H1 (cell line): ENCODE data around the gene SNX20. TPM values are rescaled to one million over a fixed set of nuclear protein-coding genes. Genes with fewer than 3 reads are reported as not detected.

Experiments used
- CTCF ChIA-PET: fragments of 300-600 bp; sonication (Branson Sonifier 250); formaldehyde crosslinking; loops from one replicate; lab custom pipeline; 2021; ENCODE audit not compliant: partially characterized antibody; lab: Charles Lee
- POLR2A ChIA-PET: fragments of 300-600 bp; sonication (Branson Sonifier 250); formaldehyde crosslinking; loops from one replicate; lab custom pipeline; 2021; ENCODE audit warnings: inconsistent platforms; ENCODE audit not compliant: partially characterized antibody; lab: Charles Lee
- DNase-seq, 2 experiments: peaks; one replicate each; pipeline versions ENCODE4 v3.0.0 to v3.0.0-alpha.2; 2010 to 2022; ENCODE audit warnings: low spot score in 2 of 2, low read depth in 1 of 2, mixed read lengths in 1 of 2
- FAIRE-seq: peaks from 2 replicates; lab custom pipeline; 2011; peaks lifted over from hg19 to GRCh38; lab: Jason Lieb, UNC
- H2AFZ ChIP-seq: 2 replicates; pipeline ENCODE4 v1.8.1; 2012; ENCODE audit warnings: low read length, inconsistent platforms
- H2AK5ac ChIP-seq: 2 replicates; pipeline ENCODE4 v1.6.1; 2013; ENCODE audit warnings: low read depth, low read length
- H2BK120ac ChIP-seq: replicated peaks from 2 replicates; pipeline ENCODE3; 2013; ENCODE audit warnings: low read depth, low read length, inconsistent platforms
- H2BK12ac ChIP-seq: 2 replicates; pipeline ENCODE4 v1.6.1; 2013; ENCODE audit warnings: low read depth, low read length
- H2BK15ac ChIP-seq: 2 replicates; pipeline ENCODE4 v1.6.1; 2013; ENCODE audit warnings: low read length
- H2BK20ac ChIP-seq: 2 replicates; pipeline ENCODE4 v1.6.1; 2013; ENCODE audit warnings: low read length
- H2BK5ac ChIP-seq: 2 replicates; pipeline ENCODE4 v1.6.1; 2013; ENCODE audit warnings: low read depth, low read length
- H3K14ac ChIP-seq: 2 replicates; pipeline ENCODE4 v1.6.1; 2013; ENCODE audit warnings: inconsistent platforms; ENCODE audit not compliant: insufficient read length
- H3K18ac ChIP-seq: 2 replicates; pipeline ENCODE4 v1.6.1; 2013; ENCODE audit warnings: low read length; ENCODE audit errors: extremely low read depth
- H3K23ac ChIP-seq: 2 replicates; pipeline ENCODE4 v1.6.1; 2013; ENCODE audit warnings: inconsistent platforms; ENCODE audit not compliant: insufficient read length
- H3K23me2 ChIP-seq: 2 replicates; pipeline ENCODE4 v1.6.1; 2013; ENCODE audit warnings: low read depth, low read length
- H3K27ac ChIP-seq: 2 replicates; pipeline ENCODE4 v1.6.1; 2011; ENCODE audit warnings: low read depth, low read length, inconsistent platforms
- H3K27me3 ChIP-seq, 4 experiments: replicated peaks in 1 of 4; 1 replicate in 1 of 4; 2 replicates in 3 of 4; pipeline versions ENCODE4 v1.6.1 to v1.8.1; 2011 to 2013; ENCODE audit warnings: low read length in 3 of 4, mild to moderate bottlenecking in 3 of 4, inconsistent platforms in 2 of 4, mixed read lengths in 2 of 4, moderate library complexity in 1 of 4; ENCODE audit not compliant: control insufficient read depth in 3 of 4, insufficient read depth in 3 of 4; ENCODE audit errors: extremely low read depth in 1 of 4
- H3K36me3 ChIP-seq, 4 experiments: 2 replicates each; pipeline versions ENCODE4 v1.6.1 to v1.8.1; 2011 to 2013; ENCODE audit warnings: mild to moderate bottlenecking in 4 of 4, low read length in 3 of 4, moderate library complexity in 2 of 4, control low read depth in 1 of 4, inconsistent platforms in 1 of 4; ENCODE audit not compliant: insufficient read depth in 4 of 4, control insufficient read depth in 2 of 4
- H3K4ac ChIP-seq: replicated peaks from 2 replicates; pipeline ENCODE3; 2013; ENCODE audit warnings: low read length, low read depth, mixed read lengths, inconsistent platforms; ENCODE audit not compliant: insufficient read length
- H3K4me1 ChIP-seq, 4 experiments: replicated peaks in 1 of 4; 1 replicate in 1 of 4; 2 replicates in 3 of 4; pipeline versions ENCODE4 v1.6.1 to v1.8.1; 2011 to 2013; ENCODE audit warnings: low read length in 3 of 4, inconsistent platforms in 2 of 4, mixed read lengths in 1 of 4; ENCODE audit not compliant: insufficient read depth in 4 of 4, control insufficient read depth in 3 of 4
- H3K4me2 ChIP-seq, 2 experiments: 2 replicates each; pipeline versions ENCODE4 v1.6.1 to v1.8.1; 2011 to 2013; ENCODE audit warnings: low read depth in 2 of 2, low read length in 2 of 2, control low read depth in 1 of 2, inconsistent platforms in 1 of 2, mild to moderate bottlenecking in 1 of 2; ENCODE audit not compliant: insufficient read depth in 1 of 2
- H3K4me3 ChIP-seq, 4 experiments: fragments of 200-600, 300-600 bp in 1 of 4; sonication (generic), shearing (Covaris generic), sonication (Bioruptor Twin) in 1 of 4; 2 replicates each; pipeline versions ENCODE4 v1.5.1 to v1.8.1; 2011 to 2016; ENCODE audit warnings: low read length in 4 of 4, low read depth in 3 of 4, control low read depth in 2 of 4, inconsistent platforms in 2 of 4, mild to moderate bottlenecking in 2 of 4, mixed read lengths in 1 of 4, moderate library complexity in 1 of 4; ENCODE audit not compliant: insufficient read depth in 2 of 4; ENCODE audit errors: extremely low read depth in 1 of 4
- H3K56ac ChIP-seq: replicated peaks from 2 replicates; pipeline ENCODE3; 2013; ENCODE audit warnings: low read depth, mild to moderate bottlenecking, mixed read lengths, low read length, inconsistent platforms; ENCODE audit not compliant: insufficient read length
- H3K79me1 ChIP-seq: 2 replicates; pipeline ENCODE4 v1.6.1; 2013; ENCODE audit warnings: low read depth, low read length, control low read depth
- H3K79me2 ChIP-seq, 2 experiments: 2 replicates each; pipeline versions ENCODE4 v1.6.1 to v1.8.1; 2012 to 2013; ENCODE audit warnings: low read length in 2 of 2, mild to moderate bottlenecking in 2 of 2, inconsistent platforms in 1 of 2; ENCODE audit not compliant: insufficient read depth in 2 of 2, control insufficient read depth in 1 of 2
- H3K9ac ChIP-seq, 4 experiments: replicated peaks in 1 of 4; 1 replicate in 1 of 4; 2 replicates in 3 of 4; pipeline versions ENCODE4 v1.6.1 to v1.8.1; 2011 to 2013; ENCODE audit warnings: low read depth in 3 of 4, low read length in 3 of 4, control low read depth in 2 of 4, mild to moderate bottlenecking in 2 of 4, moderate library complexity in 2 of 4, inconsistent platforms in 1 of 4; ENCODE audit errors: extremely low read depth in 1 of 4
- H3K9me3 ChIP-seq, 2 experiments: 2 replicates each; pipeline versions ENCODE4 v1.6.1 to v1.8.1; 2012 to 2013; ENCODE audit warnings: mild to moderate bottlenecking in 2 of 2, moderate library complexity in 2 of 2, control low read depth in 1 of 2, inconsistent platforms in 1 of 2, low read depth in 1 of 2, low read length in 1 of 2, mixed read lengths in 1 of 2; ENCODE audit not compliant: insufficient read depth in 2 of 2
- H4K20me1 ChIP-seq, 2 experiments: replicated peaks in 1 of 2; 2 replicates each; pipeline versions ENCODE3 to v1.8.1; 2011 to 2013; ENCODE audit warnings: inconsistent platforms in 2 of 2, low read length in 2 of 2, mild to moderate bottlenecking in 1 of 2; ENCODE audit not compliant: insufficient read depth in 2 of 2, control insufficient read depth in 1 of 2
- H4K5ac ChIP-seq: 2 replicates; pipeline ENCODE4 v1.6.1; 2013; ENCODE audit warnings: low read length, low read depth, mixed read lengths, inconsistent platforms; ENCODE audit not compliant: insufficient read length
- H4K8ac ChIP-seq: 2 replicates; pipeline ENCODE4 v1.8.0; 2013; ENCODE audit warnings: mild to moderate bottlenecking, moderate library complexity, low read length, inconsistent platforms; ENCODE audit not compliant: insufficient read depth; ENCODE audit errors: extremely low read depth
- H4K91ac ChIP-seq: replicated peaks from 2 replicates; pipeline ENCODE3; 2013; ENCODE audit warnings: low read length, mixed read lengths, inconsistent platforms; ENCODE audit not compliant: insufficient read length
- BACH1 ChIP-seq: IDR thresholded peaks from 2 replicates; pipeline ENCODE4 v1.6.1; 2012; ENCODE audit warnings: low read length, improper control_type of control experiment
- E2F6 ChIP-seq: IDR thresholded peaks from 2 replicates; pipeline ENCODE4 v1.6.1; 2012; ENCODE audit warnings: inconsistent platforms
- EP300 ChIP-seq, 2 experiments: IDR thresholded peaks; 1 replicate in 1 of 2; 2 replicates in 1 of 2; pipeline ENCODE4 v1.6.1; 2011 to 2012; ENCODE audit warnings: low read depth in 2 of 2, low read length in 2 of 2, mild to moderate bottlenecking in 2 of 2, borderline replicate concordance in 1 of 2, inconsistent platforms in 1 of 2, moderate library complexity in 1 of 2
- EZH2 ChIP-seq: fragments of 200-600 bp; sonication (generic); IDR thresholded peaks from 2 replicates; pipeline ENCODE4 v1.7.1; 2012; ENCODE audit warnings: low read depth, mild to moderate bottlenecking, moderate library complexity, low read length, inconsistent platforms; ENCODE audit not compliant: severe bottlenecking
- HDAC6 ChIP-seq: IDR thresholded peaks from one replicate; pipeline ENCODE4 v1.7.1; 2012; ENCODE audit warnings: low read depth, mild to moderate bottlenecking, inconsistent platforms, low read length, moderate library complexity
- JUND ChIP-seq: IDR thresholded peaks from 2 replicates; pipeline ENCODE4 v1.6.1; 2011; ENCODE audit warnings: mild to moderate bottlenecking, improper control_type of control experiment, low read length
- NRF1 ChIP-seq: IDR thresholded peaks from 2 replicates; pipeline ENCODE4 v1.6.1; 2011; ENCODE audit warnings: mild to moderate bottlenecking, low read depth, low read length, improper control_type of control experiment
- POLR2A ChIP-seq, 2 experiments: IDR thresholded peaks; 1 replicate in 1 of 2; 2 replicates in 1 of 2; pipeline ENCODE4 v1.6.1; 2011; ENCODE audit warnings: low read depth in 2 of 2, low read length in 2 of 2, mild to moderate bottlenecking in 2 of 2; ENCODE audit errors: control extremely low read depth in 1 of 2
- RNF2 ChIP-seq: fragments of 200-900, 300-1000 bp; sonication (generic); IDR thresholded peaks from 2 replicates; pipeline ENCODE4 v1.7.1; 2016; ENCODE audit warnings: borderline replicate concordance, low read depth, mild to moderate bottlenecking, antibody characterized with exemption, low read length; ENCODE audit not compliant: poor library complexity, severe bottlenecking; ENCODE audit errors: missing control alignments
- SP1 ChIP-seq: IDR thresholded peaks from 2 replicates; pipeline ENCODE4 v1.6.1; 2011; ENCODE audit warnings: low read depth, low read length
- TAF7 ChIP-seq: optimal IDR thresholded peaks from 2 replicates; pipeline ENCODE3; 2011; ENCODE audit warnings: low read depth, mild to moderate bottlenecking, inconsistent platforms, low read length, moderate library complexity, borderline replicate concordance
- WGBS, 2 experiments: shearing (Covaris generic) in 1 of 2; methylation state at CpG; one replicate each; pipeline versions ENCODE4 v1.1.6 to v1.1.7; 2013 to 2015; ENCODE audit warnings: low lambda C conversion rate in 2 of 2, mixed read lengths in 2 of 2, inconsistent platforms in 1 of 2, low coverage in 1 of 2, missing lambda C conversion rate in 1 of 2; ENCODE audit not compliant: insufficient replicate concordance in 2 of 2, insufficient coverage in 1 of 2, insufficient read length in 1 of 2; ENCODE audit errors: extremely low coverage in 1 of 2, missing lambda C conversion rate in 1 of 2; 5-methylcytosine and 5-hydroxymethylcytosine counted together
- polyA plus RNA-seq, 7 experiments: library from polyadenylated mRNA; depleted of rRNA in 3 of 7; stranded (reverse) in 5 of 7; unstranded in 2 of 7; fragments of >200 nt in 5 of 7; fragments of 200-250 nt in 2 of 7; gene quantifications; 1 replicate in 5 of 7; 2 replicates in 1 of 7; 4 replicates in 1 of 7; pipeline versions ENCODE4 v1.2.1 to v1.2.3, GENCODE V29; 2011 to 2013; ENCODE audit warnings: missing spikeins in 2 of 7, mixed read lengths in 2 of 7
- total RNA-seq: library from RNA; stranded (reverse); fragmentation: NEBNext Ultra II Directional; extraction: Animal tissue kit (Norgen Biotek cat#: 25700); gene quantifications from 2 replicates; pipeline ENCODE4 v1.2.1, GENCODE V29; 2021
- TF ChIP-seq, protein P1 (sequence below): IDR thresholded peaks from 2 replicates; pipeline ENCODE4 v1.6.1; 2012; ENCODE audit warnings: inconsistent platforms

Gene SNX20
- total and polyA plus RNA-seq, 2 of the 8 experiments (the other 6 are each of a cell fraction or from before 2014, with no cell fraction given) = not detected

GRCh38 chr16:50640391-50640790, 40.7 kb downstream of the SNX20 start:
- no peak overlapping the region for H2BK120ac ChIP-seq
- no peak overlapping the region for H2BK20ac ChIP-seq
- 76% methylated on average over 1 of the region's 1 CpG; no CpG with 5 or more reads in 1 of the 2 experiments for WGBS, 2 experiments
- H3K27me3 ChIP-seq = peaks cover 0 to 2% (median under 1%) of the 10 kb centered on the region in 4 experiments; a peak in 3 of 7 replicates
- H3K23me2 ChIP-seq = no peaks in the 10 kb centered on the region
- no peaks in the 10 kb centered on the region for H3K79me2 ChIP-seq
- no peak overlapping the region; a peak in 1 of 7 replicates for H3K9ac ChIP-seq
- H3K36me3 ChIP-seq = no peaks in the 10 kb centered on the region
- H3K4me1 ChIP-seq = peaks cover 0 to 1% (median 0%) of the 10 kb centered on the region in 4 experiments; a peak in 2 of 7 replicates
- POLR2A ChIA-PET = no interaction called here
- H4K8ac ChIP-seq = no peak overlapping the region
- no peak overlapping the region for H3K23ac ChIP-seq
- no peak overlapping the region for H3K56ac ChIP-seq
- no peaks in the 10 kb centered on the region for H4K20me1 ChIP-seq
- CTCF ChIA-PET = interaction anchor here (0.6 to 3.3 kb wide), 6 partner anchors 9 to 269 kb away, joined by 3 to 15 read pairs (median 3); no protein-coding TSS in a partner anchor
- no peak overlapping the region for H2AK5ac ChIP-seq
- no peak for TF ChIP-seq BACH1
- no peak for TF ChIP-seq RNF2
- no peak for TF ChIP-seq EP300 (IDR thresholded peaks at IDR 0.05; ENCODE audit: borderline replicate concordance in 1 of 2, low read depth in 2 of 2, low read length in 2 of 2)
- TF ChIP-seq JUND = no peak
- TF ChIP-seq, protein P1, sequence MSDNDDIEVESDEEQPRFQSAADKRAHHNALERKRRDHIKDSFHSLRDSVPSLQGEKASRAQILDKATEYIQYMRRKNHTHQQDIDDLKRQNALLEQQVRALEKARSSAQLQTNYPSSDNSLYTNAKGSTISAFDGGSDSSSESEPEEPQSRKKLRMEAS = no peak
- TF ChIP-seq HDAC6 = no peak
- TF ChIP-seq EZH2 = no peak
- TF ChIP-seq E2F6 = no peak
- TF ChIP-seq SP1 = no peak
- TF ChIP-seq POLR2A (IDR thresholded peaks at IDR 0.05; ENCODE audit: control extremely low read depth in 1 of 2, low read depth in 2 of 2, low read length in 2 of 2) = no peak
- TF ChIP-seq NRF1 = no peak
- TF ChIP-seq TAF7 = no peak
- H2BK12ac ChIP-seq = no peak overlapping the region
- no peak overlapping the region for H2BK5ac ChIP-seq
- H2BK15ac ChIP-seq = no peak overlapping the region
- no peak overlapping the region for H3K4me2 ChIP-seq
- no peak overlapping the region for H3K14ac ChIP-seq
- DNase-seq (no peak), FAIRE-seq (no peak)
- H3K27ac ChIP-seq = no peak overlapping the region
- no peak overlapping the region for H3K4ac ChIP-seq
- no peak overlapping the region for H2AFZ ChIP-seq
- H3K79me1 ChIP-seq = no peaks in the 10 kb centered on the region
- no peaks in the 10 kb centered on the region for H3K9me3 ChIP-seq
- no peak overlapping the region for H4K91ac ChIP-seq
- no peak overlapping the region for H3K18ac ChIP-seq
- H3K4me3 ChIP-seq = no peak overlapping the region
- H4K5ac ChIP-seq = no peak overlapping the region
